ENCODE measurements around the gene PDGFC.

PDGFC gene, protein sequence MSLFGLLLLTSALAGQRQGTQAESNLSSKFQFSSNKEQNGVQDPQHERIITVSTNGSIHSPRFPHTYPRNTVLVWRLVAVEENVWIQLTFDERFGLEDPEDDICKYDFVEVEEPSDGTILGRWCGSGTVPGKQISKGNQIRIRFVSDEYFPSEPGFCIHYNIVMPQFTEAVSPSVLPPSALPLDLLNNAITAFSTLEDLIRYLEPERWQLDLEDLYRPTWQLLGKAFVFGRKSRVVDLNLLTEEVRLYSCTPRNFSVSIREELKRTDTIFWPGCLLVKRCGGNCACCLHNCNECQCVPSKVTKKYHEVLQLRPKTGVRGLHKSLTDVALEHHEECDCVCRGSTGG

DNA sequence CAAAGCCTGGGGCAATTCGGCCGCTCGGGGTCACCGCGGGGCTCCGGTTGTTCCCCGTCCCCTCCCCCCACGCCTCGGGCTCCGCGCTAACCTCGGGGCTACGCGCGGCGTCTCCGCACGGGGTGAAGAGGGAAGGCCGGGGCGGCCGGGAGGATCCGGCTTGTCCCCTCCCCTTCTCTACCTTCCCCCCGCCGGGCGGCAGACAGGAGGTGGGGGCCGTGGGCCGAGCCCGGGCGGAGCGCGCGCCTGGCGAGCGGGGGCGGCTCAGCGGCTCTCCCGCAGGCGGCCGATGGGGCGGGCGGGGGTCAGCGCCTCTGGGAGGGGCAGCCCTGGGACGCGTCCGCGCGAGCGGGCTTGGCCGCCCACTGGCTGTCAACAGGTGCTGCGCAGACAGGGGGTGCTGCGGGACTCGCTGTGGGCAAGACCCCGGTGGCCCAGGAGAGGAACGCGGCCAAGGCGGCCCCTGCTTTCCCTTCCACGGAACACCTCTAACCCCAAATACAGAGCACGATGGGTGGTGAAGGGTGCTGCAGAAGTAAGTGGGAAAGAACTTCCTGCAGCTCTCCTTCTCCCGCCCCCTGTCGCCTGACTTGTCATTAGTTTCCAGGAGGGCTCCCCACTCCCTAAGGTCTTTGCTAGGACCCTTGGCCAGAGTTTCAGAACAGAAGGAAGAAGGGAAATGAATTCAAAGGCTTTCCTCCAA is at the start of gene PDGFC:
Gene PDGFC, minus strand, starts transcription at position 124 of the 703 bp plus-strand sequence. CDS start 896 bp downstream, outside the sequence.
- no peak for DNase-seq (ENCODE audit: extremely low read depth in 1 of 2, low read depth in 1 of 2)

DNA sequence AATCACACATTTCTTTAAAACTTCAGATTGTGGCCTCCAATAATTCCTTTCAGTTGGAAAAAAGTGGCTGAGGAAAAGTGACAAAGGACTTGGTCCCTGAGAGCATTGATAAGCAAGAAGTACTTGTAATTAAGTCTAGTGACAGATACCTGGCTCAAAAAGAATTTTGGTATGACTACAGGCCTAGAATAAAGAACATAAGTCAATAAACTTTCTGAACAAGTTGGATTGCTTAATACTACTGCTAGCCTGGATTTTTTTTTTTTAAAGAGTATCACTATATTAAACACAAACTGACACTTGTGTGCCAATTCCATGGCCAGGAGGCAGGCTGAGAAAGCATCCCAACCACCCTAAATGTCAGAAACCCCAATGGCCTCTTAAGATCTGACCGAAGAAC is 49.3 kb upstream of the PDGFC start:
- DNase-seq (ENCODE audit: extremely low read depth in 1 of 2, low read depth in 1 of 2): no peak

DNA sequence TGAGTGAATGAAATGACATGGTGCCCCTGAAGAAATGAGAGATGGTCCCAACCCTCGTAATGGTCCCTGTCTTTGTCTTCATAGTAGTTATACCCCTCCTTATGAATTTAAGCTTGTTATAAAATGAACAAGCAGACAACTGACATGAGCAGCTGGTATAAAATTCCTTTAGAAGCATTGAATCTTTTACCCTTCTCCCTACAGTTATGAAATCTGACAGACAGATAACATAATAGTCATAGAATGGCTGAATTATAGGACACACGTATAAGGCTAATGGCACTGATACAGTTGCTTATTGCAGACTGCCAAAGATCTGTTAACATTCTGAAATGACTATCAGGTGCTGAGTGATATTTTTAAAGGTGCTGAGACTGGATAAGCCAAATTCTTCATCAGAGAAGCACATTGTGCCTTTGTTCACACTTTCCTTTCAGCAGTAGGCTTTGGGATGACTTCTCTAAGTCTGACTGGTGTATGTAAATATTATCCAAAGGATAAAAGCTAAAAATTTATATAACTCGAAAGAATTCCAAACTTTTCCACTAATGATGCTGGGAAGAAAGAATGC is 47.4 kb upstream of the PDGFC start:
- no peak for DNase-seq (ENCODE audit: extremely low read depth in 1 of 2, low read depth in 1 of 2)

- DNase-seq (ENCODE audit: extremely low read depth in 1 of 2, low read depth in 1 of 2): no peak
These were observed 43.3 kb upstream of the PDGFC start for GRCh38 chr4:157014621-157015591.

DNA sequence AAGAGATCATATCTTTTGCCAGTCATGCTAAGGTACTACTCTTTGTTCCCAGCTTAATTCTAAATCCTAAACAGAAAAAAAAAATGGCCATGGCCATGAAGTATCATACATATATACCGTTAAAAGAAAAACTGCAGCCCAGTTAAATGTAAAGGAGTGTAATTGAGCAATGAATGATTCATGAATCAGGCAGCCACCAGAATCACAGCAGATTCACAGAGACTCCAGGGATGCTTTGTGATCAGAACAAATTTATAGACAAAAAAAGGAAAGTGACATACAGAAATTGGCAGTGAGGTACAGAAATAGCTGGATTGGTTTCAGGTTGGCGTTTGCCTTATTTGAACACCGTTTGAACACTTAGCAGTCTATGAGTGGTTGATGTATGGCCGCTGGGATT is 42.1 kb upstream of the PDGFC start:
- DNase-seq (ENCODE audit: extremely low read depth in 1 of 2, low read depth in 1 of 2): no peak

GRCh38 chr4:157012781-157013180 is 41.2 kb upstream of the PDGFC start:
- no peak for DNase-seq (ENCODE audit: extremely low read depth in 1 of 2, low read depth in 1 of 2)

- no peak for DNase-seq (ENCODE audit: extremely low read depth in 1 of 2, low read depth in 1 of 2)
These were observed 40.7 kb upstream of the PDGFC start for GRCh38 chr4:157012296-157012695.

DNA sequence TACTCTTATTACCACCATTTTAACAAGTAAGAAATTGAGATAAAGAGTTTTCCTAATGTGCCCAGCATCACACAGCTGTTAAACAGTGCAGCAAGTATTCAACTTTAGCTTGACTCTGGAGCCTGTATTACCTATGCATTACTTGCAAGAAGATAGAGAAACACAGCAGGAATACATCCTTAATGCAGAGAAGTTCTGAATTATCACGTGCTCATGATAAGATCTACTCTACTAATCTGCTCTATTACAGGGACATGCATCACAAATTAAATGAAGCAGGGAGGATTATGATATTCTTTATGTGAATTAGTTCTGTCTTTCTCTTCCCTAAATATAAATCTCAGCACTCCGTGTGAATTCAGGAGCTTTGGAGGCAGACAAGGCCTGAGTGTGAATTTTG is 39.0 kb upstream of the PDGFC start:
- no peak for DNase-seq (ENCODE audit: extremely low read depth in 1 of 2, low read depth in 1 of 2)

DNA sequence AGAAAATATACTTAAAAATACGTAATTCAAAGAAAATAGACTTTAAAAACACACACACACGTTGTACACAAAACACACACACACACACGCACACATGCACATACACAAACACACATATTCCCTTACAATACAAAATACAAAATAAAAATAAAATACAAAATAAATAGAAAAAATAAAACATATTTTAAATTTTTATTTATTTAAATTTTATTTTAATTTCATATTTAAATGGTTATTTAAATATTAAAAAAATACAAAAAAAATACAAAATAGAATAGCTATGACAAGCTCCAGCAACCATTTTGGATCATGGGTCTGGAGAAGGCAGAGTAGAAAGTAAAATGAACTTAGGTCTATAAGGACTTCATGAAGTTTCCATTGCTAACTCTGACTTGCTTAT is 34.2 kb upstream of the PDGFC start:
- DNase-seq (ENCODE audit: extremely low read depth in 1 of 2, low read depth in 1 of 2): no peak

GRCh38 chr4:157005193-157005592 is 33.6 kb upstream of the PDGFC start:
- DNase-seq (ENCODE audit: extremely low read depth in 1 of 2, low read depth in 1 of 2): no peak

DNA sequence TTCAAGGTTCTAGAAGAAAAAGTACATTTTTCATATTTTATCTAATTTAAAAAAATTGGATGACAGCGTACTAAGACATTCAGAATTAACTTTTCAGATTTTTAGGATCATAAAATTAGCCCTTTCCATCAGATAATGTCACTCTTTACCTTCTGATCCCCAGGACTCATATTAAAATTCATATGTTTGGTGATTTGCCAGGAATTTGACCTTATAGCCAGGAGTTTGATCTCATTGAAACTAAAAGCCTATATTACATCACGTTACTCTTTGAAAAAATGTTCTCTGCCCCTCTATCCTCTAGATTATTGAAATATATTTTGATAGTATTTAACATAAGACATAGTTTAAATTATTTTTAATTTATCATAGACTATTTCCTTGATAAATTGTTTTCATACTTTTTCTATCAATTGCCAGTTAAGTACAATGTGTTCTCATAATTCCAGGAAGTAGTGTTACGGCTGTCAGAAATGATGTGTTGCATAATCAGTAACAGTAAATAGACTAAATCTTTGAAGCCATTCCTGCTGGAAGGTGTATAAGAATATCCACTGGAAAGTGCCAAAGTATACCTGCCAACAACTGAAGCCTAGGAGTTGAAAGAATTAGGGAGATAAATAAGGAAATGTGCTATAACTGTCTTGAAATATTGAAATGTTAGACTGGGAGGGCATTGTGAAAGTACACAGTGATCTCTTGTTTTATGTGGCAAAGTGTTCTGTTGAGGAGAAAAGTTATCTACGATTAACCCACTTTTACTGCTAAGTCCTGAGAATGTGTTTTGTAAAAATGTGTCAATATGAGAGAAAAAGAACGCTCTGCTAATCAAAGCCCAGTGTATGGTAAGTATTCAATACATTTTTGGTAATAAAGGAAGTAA is 32.9 kb upstream of the PDGFC start:
- DNase-seq (ENCODE audit: extremely low read depth in 1 of 2, low read depth in 1 of 2): no peak

- no peak for DNase-seq (ENCODE audit: extremely low read depth in 1 of 2, low read depth in 1 of 2)
These were observed 27.5 kb upstream of the PDGFC start for GRCh38 chr4:156999175-156999517.

DNA sequence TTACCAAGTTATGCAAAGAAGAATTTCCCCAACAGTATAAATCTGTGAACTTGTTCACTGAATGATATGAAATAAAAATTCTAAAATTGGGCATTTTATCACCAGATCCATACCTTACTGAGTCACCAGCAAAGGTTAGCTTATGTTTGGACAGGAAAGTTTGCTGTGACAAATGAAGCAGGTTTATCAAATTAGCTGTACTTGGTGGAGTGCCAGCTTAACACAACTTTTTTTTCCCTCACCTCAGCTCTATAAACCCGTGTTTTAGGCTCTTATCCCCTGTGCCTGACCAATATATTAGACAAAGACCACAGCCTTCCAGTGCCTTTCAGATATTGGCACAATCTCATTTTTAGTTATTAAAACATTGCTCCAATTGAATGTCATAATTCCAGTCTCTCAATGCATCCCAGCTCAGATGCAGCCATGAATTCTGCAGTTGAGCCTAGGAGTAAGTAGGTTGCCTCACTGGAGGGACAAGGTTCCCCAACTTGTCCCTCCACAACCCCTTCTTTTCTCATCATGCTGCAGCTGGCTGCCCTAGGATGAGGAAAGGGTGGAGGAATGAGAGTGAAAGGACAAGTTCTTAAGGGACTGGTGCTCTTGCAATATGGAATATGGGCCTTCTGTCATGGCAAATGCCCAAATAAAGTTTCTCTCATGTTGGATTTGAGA is 27.0 kb upstream of the PDGFC start:
- DNase-seq (ENCODE audit: extremely low read depth in 1 of 2, low read depth in 1 of 2): no peak

- DNase-seq (ENCODE audit: extremely low read depth in 1 of 2, low read depth in 1 of 2): no peak
These were observed 21.3 kb upstream of the PDGFC start for GRCh38 chr4:156992943-156993342.

GRCh38 chr4:156991161-156991560 is 19.6 kb upstream of the PDGFC start:
- DNase-seq (ENCODE audit: extremely low read depth in 1 of 2, low read depth in 1 of 2): no peak

GRCh38 chr4:156983366-156983765 is 11.8 kb upstream of the PDGFC start:
- no peak for DNase-seq (ENCODE audit: extremely low read depth in 1 of 2, low read depth in 1 of 2)

DNA sequence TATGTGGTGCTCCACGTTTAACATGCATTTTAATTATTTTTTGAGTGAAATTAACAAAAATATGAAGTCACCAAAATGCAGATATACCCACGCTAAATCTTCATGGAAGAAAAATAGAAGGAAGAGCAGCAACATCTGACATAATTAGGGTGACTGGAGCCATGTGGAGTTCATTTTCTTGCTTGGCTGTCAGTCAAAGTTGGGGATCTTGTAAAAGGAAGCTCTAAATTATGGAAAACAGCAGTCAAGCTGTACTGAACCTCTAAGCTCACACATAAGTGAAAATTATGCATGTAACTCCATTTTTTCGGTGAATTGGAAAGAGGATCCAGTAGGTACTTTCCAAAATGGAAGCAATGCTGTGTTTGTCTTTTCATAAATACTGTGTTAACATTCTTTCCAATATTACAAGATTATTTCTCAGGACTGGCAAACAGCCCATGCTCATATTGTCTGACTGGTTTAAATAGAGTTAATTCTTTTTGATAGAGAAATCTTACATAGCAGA is 9.7 kb upstream of the PDGFC start:
- DNase-seq (ENCODE audit: extremely low read depth in 1 of 2, low read depth in 1 of 2): no peak

- no peak for DNase-seq (ENCODE audit: extremely low read depth in 1 of 2, low read depth in 1 of 2)
These were observed 6.0 kb upstream of the PDGFC start for GRCh38 chr4:156977435-156978160.

DNA sequence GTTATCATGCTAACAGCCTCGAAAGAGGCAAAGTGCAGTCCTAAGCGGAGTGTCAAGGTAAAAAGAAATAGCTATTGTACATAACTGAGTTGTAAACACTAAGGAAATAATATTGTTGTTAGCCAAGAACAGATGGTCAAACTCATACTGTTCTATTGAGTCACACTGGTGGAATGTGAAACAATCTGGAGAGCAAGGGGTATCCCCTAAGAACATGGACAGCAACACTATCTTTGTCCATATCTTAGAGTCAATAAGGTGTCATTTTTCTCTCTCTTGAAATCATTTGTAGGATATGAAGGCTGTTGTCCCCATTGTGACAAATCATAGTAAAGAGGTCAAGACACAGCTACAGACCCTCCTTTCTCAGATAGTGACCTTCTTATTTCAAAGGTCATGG is 4.5 kb upstream of the PDGFC start:
- DNase-seq (ENCODE audit: extremely low read depth in 1 of 2, low read depth in 1 of 2): no peak

Measured in activated CD8-positive, alpha-beta memory T cell treated with anti-CD3 and anti-CD28 coated beads for 1 hour (primary cell).